Activated CD8-positive, alpha-beta memory T cell treated with anti-CD3 and anti-CD28 coated beads, Interleukin-2, amount 10 ng/mL, durations not matched to agents 7 days and 5 days (primary cell): ENCODE data around the gene SLC25A12. TPM values are rescaled to one million over a fixed set of nuclear protein-coding genes. Genes with fewer than 3 reads are reported as not detected.
"Not testable (repeated sequence)": the region's sequence is repeated elsewhere in the genome, so short reads cannot be mapped to it uniquely, and the experiment has no call there.

Experiments used
- ATAC-seq: fragments of 150-1000 bp; cut with Tn5 transposase; one replicate; pipeline ENCODE4 v1.10.0; 2021; ENCODE audit warnings: moderate library complexity
- CTCF ChIA-PET: fragments of 350-600 bp; sonication (Branson Sonifier 250); formaldehyde crosslinking; loops from one replicate; lab custom pipeline; 2021; ENCODE audit warnings: antibody characterized with exemption; lab: Charles Lee
- DNase-seq: peaks from one replicate; pipeline ENCODE4 v3.0.0-alpha.2; 2020
- H3K27ac Mint-ChIP-seq: one replicate; pipeline ENCODE4 v1.8.0; 2021; ENCODE audit warnings: mild to moderate bottlenecking, mixed read lengths
- H3K27me3 Mint-ChIP-seq: one replicate; pipeline ENCODE4 v1.8.0; 2021; ENCODE audit warnings: mixed read lengths
- H3K36me3 Mint-ChIP-seq: one replicate; pipeline ENCODE4 v1.8.0; 2021; ENCODE audit warnings: mild to moderate bottlenecking, mixed read lengths
- H3K4me1 Mint-ChIP-seq: one replicate; pipeline ENCODE4 v1.8.0; 2021; ENCODE audit warnings: mixed read lengths
- H3K4me3 Mint-ChIP-seq: one replicate; pipeline ENCODE4 v1.8.0; 2021; ENCODE audit warnings: mild to moderate bottlenecking, moderate library complexity, mixed read lengths
- H3K9me3 Mint-ChIP-seq: one replicate; pipeline ENCODE4 v1.8.0; 2022; ENCODE audit warnings: low read depth, mixed read lengths
- total RNA-seq, 2 experiments: library from RNA; stranded (reverse); gene quantifications; one replicate each; pipeline ENCODE4 v1.2.3, GENCODE V29; 2021

The SLC25A12 gene
- total RNA-seq, 2 experiments from 2014 or later = 28.9 to 31.3 TPM

DNA sequence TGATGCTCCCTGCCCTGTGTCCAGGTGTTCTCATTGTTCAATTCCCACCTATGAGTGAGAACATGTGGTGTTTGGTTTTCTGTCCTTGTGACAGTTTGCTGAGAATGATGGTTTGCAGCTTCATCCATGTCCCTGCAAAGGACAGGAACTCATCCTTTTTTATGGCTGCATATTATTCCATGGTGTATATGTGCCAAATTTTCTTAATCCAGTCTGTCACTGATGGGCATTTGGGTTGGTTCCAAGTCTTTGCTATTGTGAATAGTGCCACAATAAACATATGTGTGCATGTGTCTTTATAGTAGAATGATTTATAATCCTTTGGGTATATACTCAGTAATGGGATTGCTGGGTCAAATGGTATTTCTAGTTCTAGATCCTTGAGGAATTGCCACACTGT, 85.2 kb downstream of the SLC25A12 start:
- DNase-seq, H3K4me3 Mint-ChIP-seq, H3K27ac Mint-ChIP-seq, H3K9me3 Mint-ChIP-seq, ATAC-seq, H3K4me1 Mint-ChIP-seq, CTCF ChIA-PET, H3K27me3 Mint-ChIP-seq: not testable (repeated sequence)
- peaks cover 37% of the 10 kb centered on the region for H3K36me3 Mint-ChIP-seq

DNA sequence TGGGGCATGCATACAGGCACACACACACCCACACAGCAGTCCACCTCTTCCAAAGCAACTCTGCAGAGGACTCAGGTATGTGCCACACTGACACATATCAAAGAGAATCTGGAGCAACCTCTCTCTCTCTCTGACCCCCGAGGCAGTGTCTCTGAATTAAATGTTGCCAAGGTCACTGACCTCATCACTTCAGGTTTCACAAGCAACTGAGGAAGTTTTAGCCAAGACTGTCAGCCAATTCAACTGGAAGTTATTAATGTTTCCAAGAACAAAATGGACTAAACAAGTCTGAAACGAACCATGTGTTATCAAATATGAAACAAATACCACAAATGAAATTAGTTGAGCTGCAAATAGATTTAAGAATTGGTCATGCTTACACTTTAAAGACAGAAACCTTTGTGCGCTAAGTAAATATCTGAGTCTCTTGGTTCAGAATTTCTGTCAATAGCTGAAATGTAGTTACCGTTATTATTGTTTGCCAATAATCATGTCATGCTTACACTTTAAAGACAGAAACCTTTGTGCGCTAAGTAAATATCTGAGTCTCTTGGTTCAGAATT, 86.1 kb downstream of the SLC25A12 start:
- Mint-ChIP-seq H3K4me1 (no peaks in the 10 kb centered on the region), H3K27me3 (no peaks in the 10 kb centered on the region), H3K9me3 (no peaks in the 10 kb centered on the region), H3K4me3 (no peak overlapping the region), H3K36me3 (peaks cover 37% of the 10 kb centered on the region), H3K27ac (no peak overlapping the region)
- CTCF ChIA-PET = no interaction called here
- DNase-seq = no peak
- no peak for ATAC-seq

- CTCF ChIA-PET = no interaction called here
- no peak overlapping the region for H3K4me3 Mint-ChIP-seq
These were observed 86.9 kb downstream of the SLC25A12 start for GRCh38 chr2:171807119-171807518.

GRCh38 chr2:171804456-171804855, 89.6 kb downstream of the SLC25A12 start:
- H3K36me3 Mint-ChIP-seq = peaks cover 29% of the 10 kb centered on the region
- no peak overlapping the region for H3K27ac Mint-ChIP-seq
- no peak for DNase-seq
- no peaks in the 10 kb centered on the region for H3K27me3 Mint-ChIP-seq
- H3K4me1 Mint-ChIP-seq = no peaks in the 10 kb centered on the region
- no peak for ATAC-seq
- H3K9me3 Mint-ChIP-seq = no peaks in the 10 kb centered on the region
- no peak overlapping the region for H3K4me3 Mint-ChIP-seq
- CTCF ChIA-PET = no interaction called here

More at GRCh38 chr2:171807119-171807518, 86.9 kb downstream of the SLC25A12 start:
- ATAC-seq = no peak
- Mint-ChIP-seq H3K9me3 (no peaks in the 10 kb centered on the region), H3K36me3 (peaks cover 37% of the 10 kb centered on the region), H3K4me1 (no peaks in the 10 kb centered on the region), H3K27ac (no peak overlapping the region), H3K27me3 (no peaks in the 10 kb centered on the region)
- DNase-seq = no peak

DNA sequence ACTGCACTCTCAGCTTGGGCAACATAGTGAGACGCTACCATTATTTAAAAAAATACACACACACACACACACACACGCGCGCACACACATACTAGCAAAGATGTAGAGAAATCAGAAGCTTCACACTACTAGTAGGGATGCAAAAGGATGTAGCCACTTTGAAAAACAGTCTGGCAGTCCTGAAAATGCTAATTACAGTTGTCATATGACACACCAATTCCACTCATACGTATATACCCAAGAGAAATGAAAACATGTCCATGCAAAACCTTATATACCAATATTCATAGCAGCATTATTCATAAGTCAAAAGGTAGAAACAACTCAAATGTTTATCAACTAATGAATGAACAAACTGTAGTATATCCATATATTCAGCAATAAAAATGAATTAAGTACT, 90.3 kb downstream of the SLC25A12 start:
- no peak for ATAC-seq
- Mint-ChIP-seq H3K4me3 (no peak overlapping the region), H3K27me3 (no peaks in the 10 kb centered on the region), H3K9me3 (no peaks in the 10 kb centered on the region), H3K27ac (no peak overlapping the region), H3K4me1 (peaks cover 3% of the 10 kb centered on the region), H3K36me3 (peaks cover 24% of the 10 kb centered on the region)
- no peak for DNase-seq
- CTCF ChIA-PET = no interaction called here

DNA sequence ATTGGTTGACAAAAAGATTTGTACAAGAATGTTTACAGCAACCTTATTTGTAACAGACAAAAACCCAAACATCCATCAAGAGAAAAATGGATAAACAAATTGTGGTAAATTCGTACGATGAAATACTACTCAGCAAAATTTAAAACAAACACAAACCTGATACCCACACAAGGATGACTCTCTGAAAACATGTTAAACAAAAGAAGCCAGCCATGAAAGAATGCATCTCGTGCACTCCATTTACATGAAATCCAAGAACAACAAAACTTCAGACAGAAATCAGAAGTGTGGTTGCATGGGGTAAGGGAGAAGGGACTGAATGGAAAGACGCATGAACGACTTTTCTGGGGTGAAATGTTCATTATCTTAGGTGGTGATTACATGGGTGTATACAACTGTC, 93.4 kb downstream of the SLC25A12 start:
- ATAC-seq (no peak), DNase-seq (no peak)
- no peak overlapping the region for H3K27ac Mint-ChIP-seq
- peaks cover 15% of the 10 kb centered on the region for H3K36me3 Mint-ChIP-seq
- H3K4me1 Mint-ChIP-seq = peaks cover 10% of the 10 kb centered on the region
- CTCF ChIA-PET = no interaction called here
- H3K9me3 Mint-ChIP-seq = no peaks in the 10 kb centered on the region
- H3K4me3 Mint-ChIP-seq = no peak overlapping the region
- no peaks in the 10 kb centered on the region for H3K27me3 Mint-ChIP-seq

GRCh38 chr2:171798156-171798820, 95.8 kb downstream of the SLC25A12 start:
- Mint-ChIP-seq H3K4me3 (no peak overlapping the region), H3K27ac (peak overlapping the region; percentile 64), H3K27me3 (no peaks in the 10 kb centered on the region), H3K36me3 (peaks cover 13% of the 10 kb centered on the region), H3K9me3 (no peaks in the 10 kb centered on the region), H3K4me1 (peaks cover 13% of the 10 kb centered on the region)
- CTCF ChIA-PET = no interaction called here
- DNase-seq = no peak
- ATAC-seq = peak; percentile 73

GRCh38 chr2:171794918-171795317, 99.1 kb downstream of the SLC25A12 start:
- H3K9me3 Mint-ChIP-seq = no peaks in the 10 kb centered on the region
- DNase-seq = no peak
- peaks cover 18% of the 10 kb centered on the region for H3K36me3 Mint-ChIP-seq
- H3K4me3 Mint-ChIP-seq = no peak overlapping the region
- no peaks in the 10 kb centered on the region for H3K27me3 Mint-ChIP-seq
- no peak overlapping the region for H3K27ac Mint-ChIP-seq
- H3K4me1 Mint-ChIP-seq = peaks cover 13% of the 10 kb centered on the region
- CTCF ChIA-PET = interaction anchor here (1.0 kb wide), 1 partner anchor 332 kb away, joined by 3 read pairs; no protein-coding TSS in a partner anchor
- no peak for ATAC-seq

- Mint-ChIP-seq H3K27me3 (no peaks in the 10 kb centered on the region), H3K4me1 (peaks cover 12% of the 10 kb centered on the region)
- CTCF ChIA-PET = interaction anchor here (1.0 kb wide), 1 partner anchor 333 kb away, joined by 3 read pairs; no protein-coding TSS in a partner anchor
These were observed 100.1 kb downstream of the SLC25A12 start for GRCh38 chr2:171793691-171794678.

GRCh38 chr2:171792886-171793580, 101.0 kb downstream of the SLC25A12 start:
- no peaks in the 10 kb centered on the region for H3K9me3 Mint-ChIP-seq
- H3K4me1 Mint-ChIP-seq = peaks cover 3% of the 10 kb centered on the region
- no peaks in the 10 kb centered on the region for H3K27me3 Mint-ChIP-seq
- ATAC-seq (no peak), DNase-seq (no peak)
- CTCF ChIA-PET = no interaction called here
- peaks cover 11% of the 10 kb centered on the region for H3K36me3 Mint-ChIP-seq
- peak overlapping the region; percentile 17 for H3K27ac Mint-ChIP-seq
- no peak overlapping the region for H3K4me3 Mint-ChIP-seq

More at GRCh38 chr2:171793691-171794678, 100.1 kb downstream of the SLC25A12 start:
- ATAC-seq (no peak), DNase-seq (no peak)
- Mint-ChIP-seq H3K4me3 (no peak overlapping the region), H3K27ac (no peak overlapping the region), H3K9me3 (no peaks in the 10 kb centered on the region), H3K36me3 (peaks cover 14% of the 10 kb centered on the region)

DNA sequence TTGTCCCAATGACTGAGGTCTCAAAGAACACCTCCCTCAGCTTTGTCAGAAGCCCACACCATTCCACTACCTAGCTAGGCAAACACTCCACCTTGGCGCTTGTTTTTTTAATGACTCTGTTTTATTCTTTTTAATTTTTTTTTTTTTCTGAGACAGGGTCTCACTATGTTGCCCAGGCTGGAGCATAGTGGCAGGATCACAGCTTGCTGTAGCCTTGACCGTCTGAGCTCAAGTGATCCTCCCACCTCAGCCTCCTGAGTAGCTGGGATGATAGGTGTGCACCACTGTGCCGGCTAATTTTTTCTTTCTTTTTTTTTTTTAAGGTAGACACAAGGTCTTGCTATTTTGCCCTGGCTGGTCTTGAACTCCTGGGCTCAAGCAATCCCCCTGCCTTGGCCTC, 101.9 kb downstream of the SLC25A12 start:
- Mint-ChIP-seq H3K27me3 (no peaks in the 10 kb centered on the region), H3K27ac (no peak overlapping the region), H3K36me3 (peaks cover 17% of the 10 kb centered on the region), H3K4me1 (peaks cover 3% of the 10 kb centered on the region), H3K4me3 (no peak overlapping the region), H3K9me3 (no peaks in the 10 kb centered on the region)
- DNase-seq (no peak), ATAC-seq (no peak)
- CTCF ChIA-PET = interaction anchor here (0.8 kb wide), 1 partner anchor 314 kb away, joined by 3 read pairs; no protein-coding TSS in a partner anchor

DNA sequence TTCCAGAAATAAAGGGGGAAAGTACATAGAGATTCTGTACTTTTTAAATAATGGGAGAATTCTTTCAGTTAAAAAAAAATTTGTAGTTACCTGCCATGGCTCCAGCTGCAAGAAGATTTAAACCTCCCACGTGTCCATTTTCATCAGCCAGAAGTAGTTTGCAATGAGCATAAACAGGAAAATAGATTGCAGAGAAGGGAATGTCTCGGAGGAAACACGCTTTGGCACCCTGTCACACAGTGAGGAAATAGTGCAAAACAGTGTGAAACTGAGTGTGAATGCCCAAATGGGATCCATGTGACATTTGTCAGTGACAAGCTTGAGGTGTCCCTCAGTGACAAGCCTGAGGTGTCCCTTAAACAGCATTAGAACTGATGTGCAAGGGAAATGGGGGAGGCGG, 102.7 kb downstream of the SLC25A12 start:
- no peak for DNase-seq
- no peak overlapping the region for H3K27ac Mint-ChIP-seq
- H3K4me3 Mint-ChIP-seq = no peak overlapping the region
- CTCF ChIA-PET = interaction anchor here (1.2 kb wide), 2 partner anchors 72 to 332 kb away, joined by 3 read pairs; no protein-coding TSS in a partner anchor
- H3K4me1 Mint-ChIP-seq = peaks cover 3% of the 10 kb centered on the region
- peaks cover 23% of the 10 kb centered on the region for H3K36me3 Mint-ChIP-seq
- ATAC-seq = no peak
- H3K27me3 Mint-ChIP-seq = no peaks in the 10 kb centered on the region
- no peaks in the 10 kb centered on the region for H3K9me3 Mint-ChIP-seq

- no peaks in the 10 kb centered on the region for H3K9me3 Mint-ChIP-seq
- H3K4me1 Mint-ChIP-seq = peaks cover 3% of the 10 kb centered on the region
- H3K27me3 Mint-ChIP-seq = no peaks in the 10 kb centered on the region
- DNase-seq (no peak), ATAC-seq (no peak)
- CTCF ChIA-PET = interaction anchor here (1.2 kb wide), 1 partner anchor 333 kb away, joined by 3 read pairs; no protein-coding TSS in a partner anchor
- H3K27ac Mint-ChIP-seq = no peak overlapping the region
- no peak overlapping the region for H3K4me3 Mint-ChIP-seq
- H3K36me3 Mint-ChIP-seq = peaks cover 29% of the 10 kb centered on the region
These were observed 104.1 kb downstream of the SLC25A12 start for GRCh38 chr2:171789956-171790355.
